HG03025 (cell line): ENCODE results near the gene ZNF507.
"Not testable (repeated sequence)": the region's sequence is repeated elsewhere in the genome, so short reads cannot be mapped to it uniquely, and the experiment has no call there.

Source experiments
- ATAC-seq: cut with Tn5 transposase; IDR thresholded peaks from one replicate; pipeline ENCODE4 v1.9.1; 2021; ENCODE audit warnings: mild to moderate bottlenecking, moderate library complexity; ENCODE audit not compliant: unreplicated experiment, low FRiP score

The ZNF507 gene

GRCh38 chr19:32367063-32367462, 21.7 kb downstream of the ZNF507 start:
- ATAC-seq = no peak

GRCh38 chr19:32367948-32368536, 22.6 kb downstream of the ZNF507 start:
- ATAC-seq = no peak

DNA sequence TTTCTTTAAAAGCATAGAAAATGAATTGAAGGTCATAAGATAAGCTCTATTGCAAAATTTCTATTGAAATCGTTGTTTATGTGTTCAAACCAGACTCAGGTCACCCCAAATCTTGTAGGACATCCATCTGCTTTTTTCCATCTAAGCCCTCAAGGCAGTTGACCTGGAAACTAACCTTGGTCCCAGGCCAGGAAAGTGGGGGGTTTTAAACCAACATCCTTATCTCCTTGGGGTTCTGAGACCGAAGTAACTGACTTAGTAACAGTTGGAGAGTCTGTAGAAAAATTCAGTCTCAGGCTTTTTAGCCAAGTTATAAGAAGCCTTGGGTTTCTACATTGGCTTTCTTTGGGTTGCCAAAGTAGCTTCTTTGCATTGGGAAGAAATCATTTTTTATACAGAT, 23.4 kb downstream of the ZNF507 start:
- ATAC-seq = no peak

DNA sequence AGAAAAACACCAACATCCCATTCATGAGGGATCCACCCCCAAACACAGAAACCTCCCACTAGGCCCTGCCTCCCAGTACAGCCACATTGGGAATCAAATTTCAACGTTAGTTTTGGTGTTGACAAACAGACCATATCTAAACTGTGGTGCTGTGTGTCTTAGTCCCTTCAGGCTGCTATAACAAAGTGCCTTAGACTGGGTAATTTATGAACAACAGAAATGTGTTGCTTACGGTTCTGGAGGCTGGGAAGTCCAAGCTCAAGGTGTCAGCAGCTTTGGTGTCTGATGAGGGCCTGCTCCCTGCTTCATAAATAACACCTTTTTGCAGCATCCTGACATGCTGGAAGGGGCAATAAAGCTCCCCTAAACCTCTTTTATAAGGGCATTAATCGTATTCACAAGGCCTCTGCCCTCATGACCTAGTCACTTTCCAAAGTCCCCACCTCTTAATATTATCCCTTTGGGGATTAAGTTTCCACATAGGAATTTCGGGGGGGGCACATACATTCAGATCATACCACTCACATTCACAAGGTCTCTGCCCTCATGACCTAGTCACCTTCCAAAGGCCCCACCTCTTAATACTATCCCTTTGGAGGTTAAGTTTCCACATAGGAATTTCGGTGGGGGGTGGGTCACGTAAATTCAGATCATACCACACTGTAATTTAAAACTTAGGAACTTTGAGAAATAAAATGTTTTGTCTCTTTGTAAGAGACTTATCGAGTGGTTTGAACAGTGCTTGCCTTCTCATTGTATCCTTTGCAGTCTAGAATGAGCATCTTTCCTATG, 27.5 kb downstream of the ZNF507 start:
- ATAC-seq = no peak

DNA sequence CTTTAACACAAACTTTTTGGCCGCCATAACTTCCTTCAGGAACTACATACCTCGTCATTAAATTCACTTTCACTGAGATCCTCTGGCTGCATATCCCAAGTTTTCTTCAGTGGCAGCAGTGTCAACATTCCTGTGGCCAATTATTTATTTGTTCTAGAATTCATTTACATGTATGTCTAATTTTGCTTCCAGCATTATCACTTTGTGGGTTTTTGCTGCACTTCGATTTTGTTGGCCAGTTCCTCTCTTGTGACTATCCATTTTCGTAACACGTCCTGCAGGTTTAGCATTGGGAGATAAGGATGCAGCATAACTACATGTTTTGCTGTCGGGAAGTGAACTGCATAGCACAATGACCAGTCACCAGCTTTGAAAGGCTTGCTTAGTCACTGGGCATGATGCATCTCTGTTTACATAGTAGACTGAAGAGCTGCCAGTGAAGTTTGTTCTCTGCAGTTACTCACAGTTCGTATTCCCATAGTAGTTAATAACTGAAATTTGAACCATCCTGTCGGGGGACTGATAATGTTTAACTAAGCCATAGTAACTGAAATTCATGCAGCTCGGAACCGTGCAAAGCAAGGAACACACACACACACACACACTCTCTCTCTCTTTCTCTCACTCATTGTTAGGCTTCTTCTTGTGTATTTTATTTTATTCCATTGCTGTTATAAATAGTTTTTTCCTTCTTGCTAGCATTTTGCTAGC, 28.3 kb downstream of the ZNF507 start:
- no peak for ATAC-seq

DNA sequence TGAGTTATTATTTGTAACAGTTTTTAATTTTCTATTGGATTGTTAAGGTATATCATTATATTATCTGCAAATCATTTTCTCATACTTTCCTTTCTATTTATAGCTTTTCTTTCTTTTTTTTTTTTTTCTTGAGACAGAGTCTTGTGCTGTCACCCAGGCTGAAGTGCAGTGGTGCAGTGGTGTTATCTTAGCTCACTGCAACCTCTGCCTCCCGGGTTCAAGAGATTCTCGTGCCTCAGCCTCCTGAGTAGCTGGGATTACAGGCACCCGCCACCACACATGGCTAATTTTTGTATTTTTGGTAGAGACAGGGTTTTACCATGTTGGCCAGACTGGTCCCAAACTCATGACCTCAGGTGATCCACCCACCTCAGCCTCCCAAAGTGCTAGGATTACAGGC, 29.0 kb downstream of the ZNF507 start:
- not testable (repeated sequence) for ATAC-seq

GRCh38 chr19:32377088-32377487, 31.7 kb downstream of the ZNF507 start:
- not testable (repeated sequence) for ATAC-seq

DNA sequence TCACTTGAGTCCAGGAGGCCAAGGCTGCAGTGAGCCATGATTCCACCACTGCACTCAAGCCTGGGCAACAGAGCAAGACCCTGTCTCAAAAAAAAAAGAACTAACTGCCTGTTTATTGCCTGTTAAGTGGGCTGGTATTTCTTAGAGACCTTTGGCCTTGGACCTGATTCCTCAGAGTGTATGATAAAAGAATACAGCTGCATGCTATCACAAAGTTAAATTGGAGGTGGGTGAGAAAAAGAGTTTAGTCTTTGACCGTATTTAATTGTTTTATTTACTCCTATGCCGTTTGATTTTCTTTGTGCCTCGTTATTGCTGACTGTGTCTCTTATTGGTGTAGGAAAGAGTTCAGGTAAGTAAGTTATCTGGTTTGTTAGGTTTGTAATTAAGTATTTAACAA, 34.9 kb downstream of the ZNF507 start:
- ATAC-seq = no peak

DNA sequence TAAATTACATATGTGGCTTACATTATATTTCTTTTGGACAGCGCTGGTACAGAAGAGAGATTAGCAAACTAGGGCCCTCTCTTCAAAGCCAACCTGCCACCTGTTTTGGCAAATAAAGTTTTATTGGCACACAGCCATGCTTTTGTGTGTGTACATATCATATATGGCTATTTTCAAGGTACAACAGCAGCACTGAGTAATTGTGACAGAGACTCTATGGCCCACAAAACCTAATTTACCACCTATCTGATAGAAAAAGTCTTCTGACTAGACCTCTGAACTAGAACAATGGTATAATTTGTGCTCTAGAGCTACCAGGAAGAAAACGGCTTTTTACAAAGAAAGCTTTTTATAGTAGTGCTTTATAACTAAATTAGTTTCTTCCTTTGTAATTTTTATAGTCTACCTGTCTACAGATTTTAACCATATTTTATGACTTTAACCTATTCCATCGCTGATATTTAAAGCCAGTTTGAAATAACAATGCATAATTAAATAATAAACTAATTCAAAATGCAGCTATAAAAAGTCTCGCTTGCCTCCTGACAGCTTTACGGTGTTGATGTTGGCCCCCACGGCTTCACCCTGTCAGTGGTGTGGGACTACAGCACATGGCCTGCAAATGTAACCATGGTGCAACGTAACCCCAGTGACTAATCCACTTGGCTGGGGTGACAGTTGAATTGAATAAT, 42.4 kb downstream of the ZNF507 start:
- no peak for ATAC-seq

- ATAC-seq = no peak
These were observed 43.0 kb downstream of the ZNF507 start for GRCh38 chr19:32388393-32388855.

DNA sequence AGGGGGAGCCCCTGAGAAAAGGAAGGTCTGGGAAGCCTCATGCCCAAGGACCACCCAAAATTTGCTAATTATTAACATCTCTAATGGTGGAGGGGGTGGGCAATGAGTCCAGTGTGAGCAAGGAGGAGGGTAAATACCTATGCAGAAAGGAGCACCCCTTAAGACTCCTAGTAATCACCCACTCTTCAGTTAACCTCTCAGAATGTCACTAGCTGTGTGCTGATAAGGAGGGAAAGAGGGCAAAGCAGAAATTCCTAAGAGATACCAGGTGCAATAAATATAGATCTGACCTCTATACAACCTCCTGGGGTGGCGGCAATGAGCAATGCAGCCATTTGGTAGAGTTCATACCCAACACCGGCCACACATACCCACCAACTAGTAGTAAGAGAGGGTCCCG, 47.5 kb downstream of the ZNF507 start:
- no peak for ATAC-seq

GRCh38 chr19:32396046-32396652, 50.7 kb downstream of the ZNF507 start:
- no peak for ATAC-seq

DNA sequence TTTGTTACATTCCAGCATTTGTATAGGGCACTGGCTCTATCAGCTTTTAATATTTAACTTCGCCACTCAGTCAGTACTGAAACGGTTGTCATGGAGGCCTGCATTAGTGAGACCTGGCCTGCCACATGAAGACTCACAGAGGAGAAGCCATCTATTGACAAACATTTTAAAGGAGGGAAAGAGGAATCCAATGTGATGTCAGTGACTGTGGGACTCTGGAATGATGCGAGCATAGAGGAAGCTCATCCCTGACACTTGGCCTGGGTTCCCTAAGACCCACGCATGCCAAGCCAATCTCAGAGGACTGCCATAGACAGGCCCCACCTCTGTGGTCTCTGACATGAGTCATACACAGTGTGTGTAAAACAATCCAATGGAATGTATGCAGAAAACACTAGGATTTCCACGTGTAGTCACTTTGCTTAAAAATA, 52.3 kb downstream of the ZNF507 start:
- no peak for ATAC-seq

GRCh38 chr19:32401992-32402391, 56.6 kb downstream of the ZNF507 start:
- no peak for ATAC-seq

- ATAC-seq = no peak
These were observed 58.0 kb downstream of the ZNF507 start for GRCh38 chr19:32403291-32403995.

- no peak for ATAC-seq
These were observed 59.0 kb downstream of the ZNF507 start for GRCh38 chr19:32404213-32404932.

DNA sequence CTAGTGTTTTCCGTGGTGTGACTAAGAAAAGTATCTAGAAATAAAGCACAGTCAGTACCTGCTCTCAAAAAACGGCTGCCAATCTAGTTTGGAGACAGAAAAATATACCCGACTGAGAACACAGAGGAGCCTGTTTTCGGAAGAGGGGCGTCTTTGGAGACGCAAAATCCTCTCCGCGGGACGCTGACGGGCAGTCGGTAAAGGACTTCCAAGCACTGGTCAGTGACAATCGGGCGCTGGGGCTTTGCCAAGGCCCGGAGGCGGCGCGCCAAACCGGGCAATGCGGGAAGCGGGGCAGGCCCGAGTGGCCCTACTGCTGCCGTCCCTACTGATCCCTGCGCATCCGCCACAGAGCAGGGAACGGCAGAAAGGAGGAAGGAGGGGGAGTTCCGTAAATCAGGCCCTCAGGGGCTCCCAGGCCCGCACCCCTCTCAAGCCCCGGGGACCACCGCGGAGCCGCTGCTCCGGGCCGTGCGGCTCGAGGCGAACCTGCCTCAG, 59.6 kb downstream of the ZNF507 start:
- peak; percentile 18 for ATAC-seq

DNA sequence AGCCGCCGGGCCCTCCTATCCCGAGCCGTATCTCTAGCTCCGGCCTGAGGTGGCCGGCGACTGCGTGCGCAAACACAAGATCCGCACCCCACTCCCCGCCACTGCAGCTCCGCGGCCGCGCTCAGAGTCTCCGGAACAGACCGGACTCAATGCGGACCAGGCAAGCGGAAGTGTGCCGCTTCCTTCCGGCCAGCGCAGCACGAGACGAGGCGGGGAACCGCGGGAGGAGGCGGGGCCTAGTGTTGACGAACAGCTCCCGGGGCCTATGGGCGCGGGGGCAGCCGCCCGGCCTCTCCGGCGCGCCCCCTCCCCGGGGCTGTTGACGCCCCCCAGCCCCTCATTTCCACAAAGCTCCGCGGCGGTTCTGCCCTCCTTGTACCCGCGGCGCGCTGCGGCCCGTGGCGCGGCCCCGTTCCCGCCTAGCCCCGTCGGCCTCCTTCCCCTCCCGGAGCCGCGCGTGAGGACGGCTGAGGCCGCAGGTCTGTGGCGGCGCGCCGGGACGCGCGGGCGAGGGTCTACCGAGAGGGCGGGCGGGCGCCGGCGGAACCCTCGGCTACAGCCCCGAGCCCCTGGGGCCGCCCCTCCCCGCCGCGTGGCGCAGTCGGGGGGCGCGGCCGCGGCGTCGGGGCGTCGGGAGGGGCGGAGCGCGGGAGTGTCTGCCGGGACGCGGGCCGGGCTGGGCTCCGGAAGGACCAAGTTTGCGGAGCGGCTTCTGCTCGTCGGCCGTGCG, 60.2 kb downstream of the ZNF507 start, which contains the start of gene DPY19L3:
TSS of gene DPY19L3 (plus strand) at position 340 of the 730 bp plus-strand sequence. CDS start 2,484 bp downstream, outside the sequence.
- ATAC-seq = peak; percentile 90
